ENCODE results near the gene TESPA1. TPM values are rescaled to one million over a fixed set of nuclear protein-coding genes. Genes with fewer than 3 reads are reported as not detected.

TESPA1 gene
- total RNA-seq, 1 experiment from 2014 or later = not detected

DNA sequence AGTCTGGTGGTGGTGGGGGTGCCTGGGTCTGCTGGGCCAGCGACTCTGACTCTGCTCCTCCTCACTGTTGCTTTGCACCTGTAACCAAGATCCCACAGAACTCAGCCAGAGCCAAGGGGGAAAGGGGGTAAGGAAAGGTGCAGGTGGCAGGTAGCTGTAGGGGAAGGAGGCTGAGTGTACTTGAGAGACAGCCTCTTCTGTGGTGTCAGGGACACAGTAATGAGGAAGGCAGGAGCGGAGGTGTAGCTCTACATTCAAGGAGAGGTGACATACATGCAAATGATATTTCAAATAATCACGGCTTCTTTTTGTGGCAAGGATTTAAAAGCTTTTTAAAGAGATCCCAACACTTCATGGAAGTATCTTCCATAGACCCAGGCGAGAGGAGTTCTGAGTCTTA is 23.4 kb downstream of the TESPA1 start:
- no peak overlapping the region for H3K4me3 ChIP-seq (ENCODE audit: low read length)
- H3K9me3 ChIP-seq (ENCODE audit: low read length) = no peaks in the 10 kb centered on the region
- intact Hi-C loops (cut with micrococcal nuclease) = no loop called here
- TF ChIP-seq, protein P1, sequence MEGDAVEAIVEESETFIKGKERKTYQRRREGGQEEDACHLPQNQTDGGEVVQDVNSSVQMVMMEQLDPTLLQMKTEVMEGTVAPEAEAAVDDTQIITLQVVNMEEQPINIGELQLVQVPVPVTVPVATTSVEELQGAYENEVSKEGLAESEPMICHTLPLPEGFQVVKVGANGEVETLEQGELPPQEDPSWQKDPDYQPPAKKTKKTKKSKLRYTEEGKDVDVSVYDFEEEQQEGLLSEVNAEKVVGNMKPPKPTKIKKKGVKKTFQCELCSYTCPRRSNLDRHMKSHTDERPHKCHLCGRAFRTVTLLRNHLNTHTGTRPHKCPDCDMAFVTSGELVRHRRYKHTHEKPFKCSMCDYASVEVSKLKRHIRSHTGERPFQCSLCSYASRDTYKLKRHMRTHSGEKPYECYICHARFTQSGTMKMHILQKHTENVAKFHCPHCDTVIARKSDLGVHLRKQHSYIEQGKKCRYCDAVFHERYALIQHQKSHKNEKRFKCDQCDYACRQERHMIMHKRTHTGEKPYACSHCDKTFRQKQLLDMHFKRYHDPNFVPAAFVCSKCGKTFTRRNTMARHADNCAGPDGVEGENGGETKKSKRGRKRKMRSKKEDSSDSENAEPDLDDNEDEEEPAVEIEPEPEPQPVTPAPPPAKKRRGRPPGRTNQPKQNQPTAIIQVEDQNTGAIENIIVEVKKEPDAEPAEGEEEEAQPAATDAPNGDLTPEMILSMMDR (conservative IDR thresholded peaks at IDR 0.05; ENCODE audit: low read depth, low read length) = no peak
- TF ChIP-seq EZH2 (IDR thresholded peaks at IDR 0.05; ENCODE audit: low read length, unreplicated experiment) (no peak), EZH2phosphoT487 (IDR thresholded peaks at IDR 0.05; ENCODE audit: borderline replicate concordance, low read length) (no peak)
- ATAC-seq (no peak), DNase-seq (no peak)
- ChIA-PET POLR2A (ENCODE audit: unreplicated experiment) (no interaction called here), CTCF (no interaction called here)
- no peak overlapping the region for H3K9ac ChIP-seq (ENCODE audit: low read length)
- no peaks in the 10 kb centered on the region for H3K9me2 ChIP-seq (replicated peaks; ENCODE audit: low read length)
- no peaks in the 10 kb centered on the region for H3F3A ChIP-seq (ENCODE audit: low read length, unreplicated experiment)
- peaks cover 40% of the 10 kb centered on the region for H3K27me3 ChIP-seq (ENCODE audit: low read length)
- H4K20me1 ChIP-seq (ENCODE audit: low read length) = no peaks in the 10 kb centered on the region
- H3K4me2 ChIP-seq (ENCODE audit: low read length) = no peak overlapping the region
- H3K79me2 ChIP-seq (ENCODE audit: low read length) = no peaks in the 10 kb centered on the region
- no peaks in the 10 kb centered on the region for H3K36me3 ChIP-seq (ENCODE audit: low read depth, low read length)
- no peak overlapping the region for H3K27ac ChIP-seq (ENCODE audit: low read length)
- BruUV-seq (replicated peaks) = no TSS peak
- H3K4me1 ChIP-seq (ENCODE audit: insufficient read depth, low read length) = peaks cover 16% of the 10 kb centered on the region
- H2AFZ ChIP-seq (ENCODE audit: low read length) = no peak overlapping the region

- BruUV-seq (replicated peaks) = no TSS peak
Measured at GRCh38 chr12:54959291-54960018, 25.1 kb downstream of the TESPA1 start.

More at GRCh38 chr12:54959291-54960018, 25.1 kb downstream of the TESPA1 start:
- ChIA-PET POLR2A (ENCODE audit: unreplicated experiment) (no interaction called here), CTCF (interaction anchor here (0.6 kb wide), 2 partner anchors 200 to 201 kb away, joined by 3 read pairs; no protein-coding TSS in a partner anchor)
- H3K9me3 ChIP-seq (ENCODE audit: low read length) = no peaks in the 10 kb centered on the region
- H3K4me1 ChIP-seq (ENCODE audit: insufficient read depth, low read length) = peaks cover 16% of the 10 kb centered on the region
- TF ChIP-seq EZH2phosphoT487 (IDR thresholded peaks at IDR 0.05; ENCODE audit: borderline replicate concordance, low read length) = no peak
- TF ChIP-seq, protein P1 (conservative IDR thresholded peaks at IDR 0.05; ENCODE audit: low read depth, low read length) = no peak
- no peak for TF ChIP-seq EZH2 (IDR thresholded peaks at IDR 0.05; ENCODE audit: low read length, unreplicated experiment)
- H4K20me1 ChIP-seq (ENCODE audit: low read length) = no peaks in the 10 kb centered on the region
- H3K4me2 ChIP-seq (ENCODE audit: low read length) = peak overlapping the region; percentile 62
- H3K9ac ChIP-seq (ENCODE audit: low read length) = no peak overlapping the region
- ATAC-seq (peak; percentile 33; the same call in 1 of the 2 replicates), DNase-seq (peak; percentile 50)
- intact Hi-C loops (cut with micrococcal nuclease) = no loop called here
- H2AFZ ChIP-seq (ENCODE audit: low read length) = peak overlapping the region; percentile 60
- peaks cover 23% of the 10 kb centered on the region for H3K27me3 ChIP-seq (ENCODE audit: low read length)
- H3K79me2 ChIP-seq (ENCODE audit: low read length) = no peaks in the 10 kb centered on the region
- H3K27ac ChIP-seq (ENCODE audit: low read length) = no peak overlapping the region
- H3K36me3 ChIP-seq (ENCODE audit: low read depth, low read length) = no peaks in the 10 kb centered on the region
- no peaks in the 10 kb centered on the region for H3F3A ChIP-seq (ENCODE audit: low read length, unreplicated experiment)
- no peaks in the 10 kb centered on the region for H3K9me2 ChIP-seq (replicated peaks; ENCODE audit: low read length)
- peak overlapping the region; percentile 15; the same call in 1 of the 2 replicates for H3K4me3 ChIP-seq (ENCODE audit: low read length)
